ENCODE measurements around the gene MAP3K5.
"Not testable (repeated sequence)": the region's sequence is repeated elsewhere in the genome, so short reads cannot be mapped to it uniquely, and the experiment has no call there.

Gene MAP3K5

GRCh38 chr6:136720045-136720770 lies 72.1 kb downstream of the MAP3K5 start:
- H3K4me3 ChIP-seq (ENCODE audit: low read length) = no peak overlapping the region
- DNase-seq (ENCODE audit: low read depth) = no peak
- TF ChIP-seq CTCF (conservative IDR thresholded peaks at IDR 0.05; ENCODE audit: low read length) = no peak

GRCh38 chr6:136719280-136720044 lies 72.8 kb downstream of the MAP3K5 start:
- TF ChIP-seq CTCF (conservative IDR thresholded peaks at IDR 0.05; ENCODE audit: low read length) = no peak
- H3K4me3 ChIP-seq (ENCODE audit: low read length) = no peak overlapping the region
- DNase-seq (ENCODE audit: low read depth) = peak; percentile 44

- TF ChIP-seq CTCF (conservative IDR thresholded peaks at IDR 0.05; ENCODE audit: low read length) = no peak
- no peak for DNase-seq (ENCODE audit: low read depth)
- H3K4me3 ChIP-seq (ENCODE audit: low read length) = no peak overlapping the region
Measured at GRCh38 chr6:136718476-136718875, 73.8 kb downstream of the MAP3K5 start.

GRCh38 chr6:136717716-136717990 lies 74.6 kb downstream of the MAP3K5 start:
- no peak overlapping the region for H3K4me3 ChIP-seq (ENCODE audit: low read length)
- no peak for TF ChIP-seq CTCF (conservative IDR thresholded peaks at IDR 0.05; ENCODE audit: low read length)
- DNase-seq (ENCODE audit: low read depth) = peak; percentile 34

- DNase-seq (ENCODE audit: low read depth) = no peak
- TF ChIP-seq CTCF (conservative IDR thresholded peaks at IDR 0.05; ENCODE audit: low read length) = no peak
- peak overlapping the region; percentile 8; the same call in 1 of the 2 replicates for H3K4me3 ChIP-seq (ENCODE audit: low read length)
Measured at GRCh38 chr6:136716917-136717715, 75.2 kb downstream of the MAP3K5 start.

- DNase-seq (ENCODE audit: low read depth); H3K4me3 ChIP-seq (ENCODE audit: low read length): not testable (repeated sequence)
Measured at GRCh38 chr6:136712642-136713041, 79.6 kb downstream of the MAP3K5 start.

- TF ChIP-seq CTCF (conservative IDR thresholded peaks at IDR 0.05; ENCODE audit: low read length) = no peak
- no peak for DNase-seq (ENCODE audit: low read depth)
- no peak overlapping the region for H3K4me3 ChIP-seq (ENCODE audit: low read length)
Measured at GRCh38 chr6:136711644-136712043, 80.6 kb downstream of the MAP3K5 start.
